Prostate gland (tissue), 2 donors: ENCODE data around the gene PWP1.

Experiments used
- CTCF ChIP-seq, 4 experiments: fragments of 200-600 bp in 2 of 4; fragments of 450-650 bp in 2 of 4; sonication (generic) in 2 of 4; IDR thresholded peaks; 1 replicate in 3 of 4; 2 replicates in 1 of 4; pipeline ENCODE4 v1.5.1; 2016 to 2019; ENCODE audit warnings: antibody characterized with exemption in 4 of 4, mild to moderate bottlenecking in 2 of 4, moderate library complexity in 2 of 4
- POLR2A ChIP-seq: fragments of 450-650 bp; IDR thresholded peaks from one replicate; pipeline ENCODE4 v1.6.1; 2016; ENCODE audit warnings: antibody characterized with exemption, mild to moderate bottlenecking

GRCh38 chr12:107730618-107731341 lies 45.2 kb downstream of the PWP1 start:
- TF ChIP-seq POLR2A (no peak), CTCF (IDR thresholded peaks at IDR 0.05) (no peak)
